ENCODE data around the gene ITGA11. TPM values are rescaled to one million over a fixed set of nuclear protein-coding genes. Genes with fewer than 3 reads are reported as not detected.

Gene ITGA11
- total and polyA plus RNA-seq, 2 of the 13 experiments (the other 11 are each of a cell fraction or from before 2014, with no cell fraction given): not detected

DNA sequence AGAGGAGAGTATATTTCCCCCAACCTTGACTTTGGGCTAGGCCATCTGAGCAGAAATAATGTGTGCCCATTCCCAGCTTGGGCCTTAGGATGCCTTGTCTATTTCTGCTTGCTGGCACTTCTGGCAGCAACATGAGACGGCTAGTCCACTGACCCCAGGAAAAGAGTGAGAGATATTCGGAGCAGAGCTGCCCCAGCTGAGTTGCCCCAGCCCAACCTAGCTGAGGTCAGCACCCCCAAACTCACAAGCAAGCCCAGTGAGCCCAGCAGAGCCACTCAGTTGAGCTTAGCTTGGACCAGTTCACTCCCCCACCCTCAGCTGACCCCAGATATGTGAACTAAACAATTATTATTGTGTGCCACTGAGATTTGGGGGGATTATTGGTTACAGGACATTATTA is 20.2 kb downstream of the ITGA11 start (continued):
- TF ChIP-seq GPBP1L1 (CRISPR knock-in tag; IDR thresholded peaks at IDR 0.05) (no peak), ZNF510 (CRISPR knock-in tag; IDR thresholded peaks at IDR 0.05; ENCODE audit: low read depth) (no peak), ZNF24 (IDR thresholded peaks at IDR 0.05) (no peak), ZNF329 (CRISPR knock-in tag; IDR thresholded peaks at IDR 0.05; ENCODE audit: low read depth) (no peak), SALL2 (CRISPR knock-in tag; IDR thresholded peaks at IDR 0.05) (no peak)

DNA sequence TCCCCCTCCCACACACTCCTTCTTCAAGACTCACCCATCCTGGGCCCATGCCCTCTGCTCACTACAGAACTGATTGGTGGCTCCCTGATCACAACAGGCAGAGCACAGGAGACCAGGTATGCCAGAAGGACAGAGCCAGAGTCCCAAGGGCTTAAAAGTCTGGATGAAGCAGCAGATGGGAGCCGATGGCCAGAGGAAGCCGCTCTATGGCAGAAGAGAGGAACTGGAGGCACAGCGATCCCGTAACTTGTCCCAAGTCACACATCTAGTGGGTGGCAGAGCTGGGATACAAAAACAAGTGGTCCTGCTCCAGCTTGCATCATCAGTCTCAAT is 20.7 kb downstream of the ITGA11 start:
- Histone ChIP-seq H3K27me3 (ENCODE audit: control insufficient read depth in 1 of 2, insufficient read depth in 2 of 2, low read length in 2 of 2) (peaks cover 4 to 28% of the 10 kb centered on the region in 2 experiments; a peak in 3 of 5 replicates), H3K36me3 (replicated peaks in 1 of 2; ENCODE audit: control insufficient read depth in 1 of 2, insufficient read depth in 2 of 2, low read length in 2 of 2) (no peaks in the 10 kb centered on the region), H3K9ac (ENCODE audit: insufficient read depth, low read depth, low read length) (no peak overlapping the region), H3K4me1 (ENCODE audit: insufficient read depth, low read length) (no peaks in the 10 kb centered on the region), H3K79me2 (ENCODE audit: insufficient read depth, low read length) (no peaks in the 10 kb centered on the region), H3K4me3 (replicated peaks in 1 of 3; ENCODE audit: insufficient read depth in 1 of 3, low read depth in 2 of 3, low read length in 3 of 3) (no peak overlapping the region), H4K20me1 (ENCODE audit: insufficient read depth, low read length) (no peaks in the 10 kb centered on the region), H3K27ac (ENCODE audit: extremely low read length, insufficient read depth, low read length) (no peak overlapping the region), H2AFZ (ENCODE audit: low read length) (no peak overlapping the region), H3K9me3 (ENCODE audit: low read length) (no peaks in the 10 kb centered on the region), H3K4me2 (ENCODE audit: low read depth, low read length) (no peak overlapping the region)
- no peak for DNase-seq (ENCODE audit: low spot score)
- POLR2A ChIA-PET: no interaction called here
- WGBS (ENCODE audit: low lambda C conversion rate): 72% methylated on average over 2 of the region's 4 CpGs
- intact Hi-C loops (cut with micrococcal nuclease; ENCODE audit: unreplicated experiment) (no loop called here), in situ Hi-C loops (cut with HindIII; ENCODE audit: extremely low pct_ligation_motif_present, low pct_unique_long_range_greater_than_20kb) (no loop called here)
- CTCF ChIA-PET (ENCODE audit: low intra/inter-chr PET ratio, low total read pairs): no interaction called here
- FAIRE-seq: no peak
- no TSS peak for BruUV-seq (replicated peaks)
- TF ChIP-seq EHMT2 (IDR thresholded peaks at IDR 0.05; ENCODE audit: borderline replicate concordance, low read depth, low read length) (no peak), SYNCRIP (IDR thresholded peaks at IDR 0.05; ENCODE audit: insufficient read depth, low read depth, low read length) (no peak), ZNF567 (CRISPR knock-in tag; IDR thresholded peaks at IDR 0.05; ENCODE audit: borderline replicate concordance) (no peak), ZMYM2 (CRISPR knock-in tag; IDR thresholded peaks at IDR 0.05) (no peak), CBX2 (IDR thresholded peaks at IDR 0.05; ENCODE audit: low read depth, low read length) (no peak), CBX2 (CRISPR knock-in tag; IDR thresholded peaks at IDR 0.05; ENCODE audit: low read depth) (no peak), NRL (CRISPR knock-in tag; IDR thresholded peaks at IDR 0.05; ENCODE audit: borderline replicate concordance) (no peak), ZNF274 (CRISPR knock-in tag; IDR thresholded peaks at IDR 0.05) (no peak), ZBTB7B (CRISPR knock-in tag; IDR thresholded peaks at IDR 0.05) (no peak), ZNF18 (CRISPR knock-in tag; IDR thresholded peaks at IDR 0.05; ENCODE audit: insufficient replicate concordance) (no peak), CCDC6 (CRISPR knock-in tag; IDR thresholded peaks at IDR 0.05) (no peak), CSRNP1 (CRISPR knock-in tag; IDR thresholded peaks at IDR 0.05) (no peak), CENPBD1 (CRISPR knock-in tag; IDR thresholded peaks at IDR 0.05; ENCODE audit: borderline replicate concordance, low read depth) (no peak)
- no peak for ATAC-seq
